NT2/D1 (cell line): Measurements from ENCODE around the gene RELT.

Experiments
- SUZ12 ChIP-seq: IDR thresholded peaks from 2 replicates; pipeline ENCODE4 v1.6.1; 2011; ENCODE audit not compliant: insufficient read length, insufficient read depth; ENCODE audit errors: extremely low read depth
- YY1 ChIP-seq: IDR thresholded peaks from 2 replicates; pipeline ENCODE4 v1.6.1; 2011; ENCODE audit not compliant: insufficient read length, insufficient read depth
- ZNF274 ChIP-seq: IDR thresholded peaks from 2 replicates; pipeline ENCODE4 v1.6.1; 2011; ENCODE audit warnings: mild to moderate bottlenecking, low read depth, low read length

DNA sequence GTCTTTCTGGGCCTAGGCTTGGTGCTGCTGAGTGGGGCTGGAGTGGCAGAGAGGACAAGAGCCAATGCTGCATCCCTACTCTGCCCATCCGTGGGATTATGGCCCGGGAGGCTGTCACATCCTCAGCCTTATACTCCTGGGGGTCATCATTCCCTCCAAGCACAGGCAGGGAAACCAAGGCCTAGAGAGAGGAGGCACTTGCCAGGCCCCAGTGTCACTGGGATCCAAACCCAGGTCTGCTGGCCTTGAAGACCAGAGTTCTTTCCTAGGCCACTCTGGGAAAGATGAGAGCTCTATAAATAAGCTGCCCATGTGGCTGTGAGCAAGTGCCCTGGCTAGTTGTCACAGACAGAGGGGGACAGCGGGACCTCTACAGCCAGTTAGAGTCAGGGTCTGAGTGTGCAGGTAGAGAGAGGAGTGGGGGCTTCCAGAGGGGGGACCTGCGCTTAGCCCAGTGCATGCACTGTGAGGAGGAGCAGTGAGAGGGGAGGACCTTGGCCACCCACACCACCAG lies 4.8 kb downstream of the RELT start:
- no peak for TF ChIP-seq ZNF274
- no peak for TF ChIP-seq YY1
- no peak for TF ChIP-seq SUZ12
